GM19397 (cell line): ENCODE results near the gene ATP9A.
"Not testable (repeated sequence)": the region's sequence is repeated elsewhere in the genome, so short reads cannot be mapped to it uniquely, and the experiment has no call there.

ENCODE experiments used
- ATAC-seq: cut with Tn5 transposase; IDR thresholded peaks from one replicate; pipeline ENCODE4 v1.9.1; 2021; ENCODE audit warnings: mild to moderate bottlenecking, moderate library complexity; ENCODE audit not compliant: unreplicated experiment

The ATP9A gene

DNA sequence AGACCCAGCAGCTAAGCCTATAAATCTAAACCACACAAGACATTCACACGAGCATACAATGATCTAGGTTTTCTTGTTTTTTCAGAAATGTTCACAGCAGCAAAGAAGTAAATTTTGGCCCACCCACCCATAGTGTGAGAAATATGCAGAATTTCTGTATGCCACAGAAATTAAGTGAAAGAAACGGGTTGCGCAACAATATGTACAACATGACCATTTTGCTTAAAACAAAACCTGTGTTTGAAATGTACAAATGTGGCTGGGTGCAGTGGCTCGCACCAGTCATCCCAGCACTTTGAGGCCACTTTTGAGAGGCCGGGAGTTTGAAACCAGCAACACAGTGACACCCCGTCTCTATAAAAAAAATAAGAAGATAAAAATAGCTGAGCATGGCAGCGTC lies 24.8 kb upstream of the ATP9A start:
- ATAC-seq, result no peak

DNA sequence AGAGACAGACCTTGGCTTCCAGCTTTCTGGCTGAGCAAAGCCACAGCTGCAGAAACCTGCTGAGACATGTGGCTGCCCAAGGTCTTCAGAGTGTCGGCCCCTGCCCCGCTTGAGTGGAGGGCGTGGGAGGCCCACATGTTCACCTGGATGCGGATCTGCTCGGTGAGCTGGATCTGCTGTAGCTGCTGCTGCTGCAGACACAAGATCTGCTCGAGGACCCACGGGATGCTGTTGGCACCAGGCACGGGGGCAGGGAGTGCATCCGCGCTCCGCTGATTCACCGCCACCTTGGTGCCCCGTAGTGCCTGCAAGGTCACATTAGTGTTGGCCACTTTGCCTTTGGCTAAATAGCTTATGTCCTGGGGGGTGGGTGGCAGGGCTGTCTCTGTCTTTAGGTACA lies 23.4 kb upstream of the ATP9A start:
- no peak for ATAC-seq

DNA sequence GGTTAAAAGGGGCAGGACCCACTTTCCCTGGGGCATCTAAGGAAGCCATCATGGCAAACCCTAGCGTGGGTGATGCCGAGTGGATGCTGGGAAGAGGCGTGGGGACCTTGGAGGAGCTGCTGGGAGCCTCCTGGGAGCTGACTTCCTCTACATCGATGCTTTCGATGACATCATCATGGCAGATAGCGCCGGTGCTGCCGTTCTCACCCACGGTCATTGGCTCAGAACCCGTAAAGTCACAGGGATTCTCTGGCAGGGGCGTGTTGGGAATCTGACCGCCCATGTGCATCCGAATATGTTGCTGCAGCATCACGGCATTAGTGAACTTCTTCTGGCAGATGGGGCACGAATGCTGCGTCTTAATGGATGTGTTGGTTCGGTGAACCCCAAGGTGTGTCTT lies 22.1 kb upstream of the ATP9A start:
- no peak for ATAC-seq

DNA sequence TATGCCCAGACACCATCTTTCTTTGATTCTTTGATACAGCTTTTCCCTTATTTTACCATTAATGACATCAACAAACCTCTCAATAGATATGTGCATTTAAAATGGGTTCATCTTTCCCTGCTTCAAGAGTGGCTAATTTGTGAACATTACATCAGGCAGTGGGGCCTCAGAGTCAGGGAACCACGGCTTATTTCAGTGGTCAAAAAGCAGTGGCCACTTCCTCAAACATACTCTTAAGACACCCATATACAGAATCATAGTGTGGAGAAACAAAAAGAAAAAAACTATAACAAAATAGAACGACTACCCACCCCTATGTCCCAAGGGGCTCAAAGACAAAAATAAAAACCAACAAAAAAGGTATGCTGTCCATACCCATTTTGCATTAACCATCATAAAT lies 21.2 kb upstream of the ATP9A start:
- no peak for ATAC-seq

DNA sequence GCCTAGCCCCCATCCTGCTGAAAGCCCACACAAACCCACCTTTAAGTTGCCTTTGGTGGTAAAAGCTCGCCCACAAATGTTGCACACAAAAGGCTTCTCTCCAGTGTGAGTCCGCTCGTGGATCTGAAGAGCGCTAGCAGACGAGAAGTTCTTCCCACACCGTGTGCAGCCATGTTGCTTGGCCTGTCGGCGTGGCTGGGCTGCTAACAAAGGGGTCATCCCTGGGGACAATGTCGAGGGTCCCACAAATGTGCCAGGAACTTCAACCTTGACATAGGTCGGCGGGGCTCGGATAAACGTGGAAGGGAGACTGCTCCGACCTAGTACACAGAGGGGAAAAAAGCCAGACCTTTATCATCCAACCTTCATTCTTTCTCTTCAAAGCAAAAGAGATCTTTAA lies 20.6 kb upstream of the ATP9A start:
- no peak for ATAC-seq

DNA sequence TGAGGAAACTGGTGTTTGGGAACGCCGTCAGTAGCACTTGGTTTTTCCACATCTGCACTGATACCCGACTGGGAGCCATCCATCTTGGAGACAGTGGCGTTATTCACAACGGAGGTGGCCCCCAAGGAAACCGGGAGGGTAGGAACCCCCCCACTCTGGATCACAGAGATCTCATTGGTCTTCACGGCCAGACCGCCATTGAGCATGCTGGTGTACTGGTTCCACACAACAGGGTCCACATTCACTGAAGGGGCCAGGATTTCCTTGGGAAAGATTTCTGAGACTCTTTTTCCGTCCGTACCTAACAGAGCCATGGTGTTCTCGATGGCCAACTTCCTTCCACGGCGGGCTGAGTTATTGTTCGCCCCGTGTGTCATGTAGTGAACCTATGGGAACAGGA lies 16.1 kb upstream of the ATP9A start:
- no peak for ATAC-seq

DNA sequence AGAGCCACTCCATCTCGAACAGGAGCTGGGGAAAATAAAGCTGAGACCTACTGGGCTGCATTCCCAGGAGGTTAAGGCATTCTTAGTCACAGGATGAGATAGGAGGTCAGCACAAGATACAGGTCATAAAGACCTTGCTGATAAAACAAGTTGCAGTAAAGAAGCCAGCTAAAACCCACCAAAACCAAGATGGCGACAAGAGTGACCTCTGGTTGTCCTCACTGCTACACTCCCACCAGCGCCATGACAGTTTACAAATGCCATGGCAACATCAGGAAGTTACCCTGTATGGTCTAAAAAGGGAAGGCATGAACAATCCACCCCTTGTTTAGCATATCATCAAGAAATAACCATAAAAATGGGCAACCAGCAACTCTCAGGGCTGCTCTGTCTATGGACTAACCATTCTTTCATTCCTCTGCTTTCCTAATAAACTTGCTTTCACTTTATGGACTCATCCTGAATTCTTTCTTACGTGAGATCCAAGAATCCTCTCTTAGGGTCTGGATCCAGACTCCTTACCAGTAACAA lies 10.1 kb upstream of the ATP9A start:
- not testable (repeated sequence) for ATAC-seq

DNA sequence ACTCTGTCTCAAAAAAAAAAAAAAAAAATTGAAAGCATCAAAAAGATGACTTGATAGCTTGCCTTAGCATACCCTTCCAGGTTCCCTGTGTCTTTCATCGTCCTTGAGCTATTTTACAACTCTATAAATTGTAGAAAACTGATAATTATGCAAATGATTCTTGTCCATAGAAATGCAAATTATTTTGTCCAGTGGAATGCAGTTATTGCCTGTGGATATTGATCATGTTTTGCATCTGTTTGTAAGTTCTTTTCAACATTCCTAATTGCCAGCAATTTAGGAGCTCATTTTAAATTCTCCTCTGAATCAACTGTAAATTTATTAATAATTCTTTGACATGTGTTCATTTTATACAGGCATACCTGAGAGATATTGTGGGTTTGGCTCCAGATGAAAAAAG lies 7.1 kb upstream of the ATP9A start:
- ATAC-seq, result no peak

DNA sequence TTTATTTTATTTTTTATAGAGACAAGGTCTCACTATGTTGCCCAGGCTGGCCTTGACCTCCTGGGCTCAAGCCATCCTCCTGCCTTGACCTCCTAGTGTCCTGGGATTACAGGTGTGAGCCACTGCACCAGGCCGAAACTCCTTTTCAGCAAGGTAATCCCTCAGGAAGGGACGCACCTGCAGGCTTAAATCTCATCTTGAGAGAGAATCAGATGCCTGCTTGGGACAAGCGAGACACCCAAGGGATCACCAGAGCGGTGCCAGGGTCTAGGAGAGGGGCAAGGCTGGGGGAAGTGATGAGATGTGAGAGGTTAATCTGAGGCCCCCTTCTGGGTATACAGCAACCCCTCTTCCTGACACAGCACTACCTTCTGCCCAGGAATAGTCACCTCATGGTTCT lies 4.0 kb upstream of the ATP9A start:
- no peak for ATAC-seq

DNA sequence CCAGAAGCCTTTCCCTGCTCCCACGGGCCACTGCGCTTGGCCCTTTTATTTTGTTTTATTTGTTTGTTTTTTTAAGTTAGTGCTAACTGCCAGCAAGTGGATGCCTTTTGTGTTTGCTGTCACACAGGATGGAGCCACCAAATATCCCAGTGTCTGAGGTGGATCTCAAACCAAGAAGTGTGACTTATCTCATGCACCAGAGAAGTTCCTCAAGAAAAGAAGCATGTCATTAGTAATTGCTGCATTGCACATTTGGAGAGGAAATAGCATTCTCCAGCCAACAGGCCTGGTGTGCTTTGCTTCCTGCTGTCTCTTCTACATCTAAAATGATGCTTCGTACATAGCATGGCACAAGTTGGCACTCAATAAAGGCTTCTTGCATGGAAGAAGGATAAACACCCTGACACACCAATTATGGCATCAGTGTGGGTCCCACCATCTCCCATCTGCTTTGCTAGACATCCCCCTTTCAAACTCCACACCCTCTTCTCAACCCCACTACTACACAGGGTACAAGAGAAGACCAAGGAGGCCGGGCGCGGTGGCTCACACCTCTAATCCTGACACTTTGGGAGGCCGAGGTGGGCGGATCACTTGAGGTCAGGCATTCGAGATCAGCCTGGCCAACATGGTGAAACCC lies 1.9 kb upstream of the ATP9A start:
- ATAC-seq, result no peak

DNA sequence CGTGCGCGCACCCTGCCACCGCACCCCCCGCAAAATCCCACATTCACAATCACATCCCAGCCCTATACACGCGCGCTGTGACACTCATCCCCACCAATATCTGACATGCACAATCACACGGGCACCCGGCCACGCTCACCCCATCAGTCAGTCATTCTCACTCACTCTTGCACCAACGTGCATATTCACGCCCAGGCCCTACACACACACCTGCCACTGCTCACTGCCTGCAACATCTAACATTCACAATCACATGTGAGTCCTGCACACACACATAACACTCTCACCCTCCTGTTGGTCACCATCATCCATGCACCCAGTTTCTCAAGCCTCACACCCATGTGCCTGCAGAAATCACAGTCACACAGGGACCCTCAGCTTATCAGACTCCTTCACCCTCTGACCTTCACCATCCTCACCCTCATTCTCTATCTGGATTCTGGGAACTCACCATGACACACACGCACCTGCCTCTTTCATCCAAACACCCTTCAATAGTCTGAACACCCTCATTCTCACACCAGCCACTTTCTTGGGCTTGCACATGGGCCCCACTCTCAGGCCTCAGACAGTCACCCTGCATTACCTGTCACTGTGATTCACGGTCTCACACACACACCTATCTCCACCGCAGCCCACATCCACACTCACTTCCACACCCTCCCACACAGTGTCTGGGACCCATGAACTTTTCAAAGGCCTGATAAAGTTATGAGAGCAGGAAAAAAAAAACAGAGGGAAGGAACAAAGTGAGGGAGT lies 748 bp upstream of the ATP9A start:
- no peak for ATAC-seq

DNA sequence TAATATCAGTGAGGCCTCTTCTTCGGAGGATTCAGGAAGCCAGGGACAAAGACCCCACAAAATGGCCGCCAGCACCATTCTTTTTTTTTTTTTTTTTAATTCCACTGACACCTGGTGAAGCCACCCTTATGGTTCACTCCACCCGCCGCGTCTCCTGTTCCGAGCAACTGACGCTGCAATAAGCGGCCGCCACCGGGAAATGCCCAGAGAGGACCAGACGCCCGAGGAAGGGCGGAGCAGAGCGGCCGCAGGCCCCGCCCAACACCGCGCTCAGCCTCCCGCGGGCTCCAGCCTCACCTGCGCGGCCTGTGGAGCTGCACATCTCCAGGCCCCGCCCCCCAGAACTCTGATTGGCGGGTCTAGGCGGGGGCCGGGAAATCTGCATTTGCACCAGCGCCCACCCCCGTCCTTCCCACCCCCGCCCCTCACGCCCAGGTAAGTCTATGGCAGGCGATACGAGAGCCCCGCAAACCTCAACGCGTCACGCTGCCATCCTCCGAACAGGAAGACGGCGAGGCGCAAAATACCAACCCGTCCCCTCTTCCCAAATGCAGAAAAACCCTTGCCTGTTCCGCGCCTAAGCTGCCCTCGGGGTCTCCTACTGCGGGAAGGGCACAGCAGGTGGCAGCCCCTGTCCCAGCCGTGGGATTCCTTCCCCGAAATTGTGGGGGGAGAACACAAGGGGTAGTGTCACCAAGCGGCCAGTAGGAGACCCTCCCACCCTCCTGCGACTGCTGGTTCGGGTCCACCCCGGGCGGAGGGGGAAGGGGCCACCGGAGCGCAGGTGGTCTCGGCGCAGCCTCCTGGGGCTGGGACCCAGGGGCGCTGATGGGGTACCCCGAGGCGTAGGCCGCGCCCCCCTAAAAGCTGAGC lies 960 bp downstream of the ATP9A start:
- ATAC-seq, result no peak

DNA sequence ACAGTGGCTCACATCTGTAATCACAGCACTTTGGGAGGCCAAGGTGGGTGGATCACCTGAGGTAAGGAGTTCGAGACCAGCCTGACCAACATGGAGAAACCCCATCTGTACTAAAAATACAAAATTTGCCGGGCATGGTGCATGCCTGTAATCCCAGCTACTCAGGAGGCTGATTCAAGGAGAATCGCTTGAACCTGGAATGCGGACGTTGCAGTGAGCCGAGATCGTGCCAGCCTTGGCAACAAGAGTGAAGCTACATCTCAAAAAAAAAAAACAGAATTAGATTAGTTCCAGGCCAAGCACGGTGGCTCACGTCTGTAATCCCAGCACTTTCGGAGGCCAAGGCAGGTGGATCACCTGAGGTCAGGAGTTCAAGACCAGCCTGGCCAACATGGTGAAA lies 2.8 kb downstream of the ATP9A start:
- not testable (repeated sequence) for ATAC-seq

DNA sequence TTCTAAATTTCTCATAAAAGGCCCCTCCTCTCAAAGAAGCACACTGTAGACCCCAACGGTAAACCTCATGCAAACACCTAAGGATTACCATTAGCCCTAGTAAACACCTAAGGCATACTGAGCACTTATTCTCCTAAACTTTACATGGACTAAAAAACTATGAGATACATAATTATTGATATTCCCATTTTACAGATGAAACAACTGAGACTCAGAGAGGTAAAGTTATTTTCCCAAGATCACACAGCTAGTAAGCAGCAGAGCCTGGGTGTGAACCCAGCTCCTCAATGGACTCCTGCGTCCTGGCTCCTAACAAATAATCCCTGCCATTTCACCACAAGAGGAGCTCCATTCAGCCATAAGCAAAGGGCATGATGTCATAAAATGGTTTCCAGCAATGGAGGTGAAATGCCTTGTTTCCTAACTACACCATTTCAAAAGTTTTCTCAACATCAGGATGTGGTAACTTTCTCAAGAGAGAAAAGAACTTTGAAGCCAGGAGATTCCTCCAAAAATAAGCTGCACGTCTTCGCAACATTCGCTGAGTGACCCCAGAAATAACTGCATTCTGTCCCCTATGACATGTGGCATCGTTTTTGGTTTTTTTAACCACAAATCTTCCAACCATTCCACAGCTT lies 4.1 kb downstream of the ATP9A start:
- ATAC-seq, result no peak

DNA sequence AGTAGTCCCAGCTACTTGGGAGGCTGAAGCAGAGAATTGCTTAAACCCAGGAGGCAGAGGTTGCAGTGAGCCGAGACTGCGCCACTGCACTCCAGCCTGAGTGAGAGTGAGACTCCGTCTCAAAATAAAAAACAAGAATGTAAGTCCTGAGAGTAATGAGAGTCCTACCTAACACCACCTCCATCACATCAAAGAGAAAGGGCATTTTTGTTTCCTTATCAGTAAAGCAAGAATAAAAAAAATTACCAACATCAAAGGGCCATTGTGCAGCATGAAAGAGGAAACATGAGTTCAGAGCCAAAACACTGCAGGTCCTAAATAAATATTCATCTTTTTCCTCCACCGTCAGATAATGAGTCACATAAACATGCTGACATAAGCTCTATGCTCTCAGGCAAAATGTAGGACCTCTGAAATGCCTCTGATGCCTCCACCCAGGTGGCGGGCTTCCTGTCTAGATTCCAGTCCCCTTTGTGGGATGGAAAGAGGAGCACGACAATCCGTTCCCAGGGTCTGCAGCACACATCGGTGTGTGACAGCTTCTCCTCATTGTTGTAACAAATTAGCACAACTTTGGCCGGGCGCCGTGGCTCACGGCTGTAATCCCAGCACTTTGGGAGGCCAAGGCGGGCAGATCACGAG lies 7.2 kb downstream of the ATP9A start:
- ATAC-seq, result no peak

DNA sequence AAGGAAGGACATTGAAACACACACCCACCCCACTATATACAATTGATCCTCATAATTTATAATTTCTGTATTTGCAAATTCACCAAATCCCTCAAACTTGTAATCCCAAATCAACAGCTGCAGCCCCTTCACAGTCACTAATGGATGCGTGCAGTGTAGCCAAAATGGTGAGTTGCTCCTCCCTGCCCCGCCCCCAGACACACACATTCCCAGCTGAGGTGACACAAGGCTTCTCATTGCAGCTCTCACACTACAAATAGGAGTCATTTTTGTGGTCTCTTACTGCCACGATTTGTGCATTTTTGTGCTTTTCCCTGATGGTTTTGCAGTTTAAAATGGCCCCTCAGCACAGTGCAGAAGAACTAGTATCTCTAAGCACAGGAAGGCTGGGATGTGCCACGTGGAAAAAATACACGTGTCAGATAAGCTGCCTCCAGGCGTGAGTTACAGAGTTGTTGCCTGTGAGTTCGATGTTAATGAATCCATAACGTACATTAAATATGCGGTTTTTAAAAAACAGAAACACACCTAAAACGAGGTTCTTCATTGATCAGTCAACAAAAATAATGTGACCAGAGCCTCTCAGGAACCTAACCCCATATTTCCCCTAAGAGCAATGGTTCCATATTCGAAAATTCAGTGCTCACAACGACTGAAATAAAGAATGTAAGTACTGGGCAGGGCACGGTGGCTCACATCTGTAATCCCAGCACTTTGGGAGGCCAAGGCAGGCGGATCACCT lies 8.2 kb downstream of the ATP9A start:
- no peak for ATAC-seq

DNA sequence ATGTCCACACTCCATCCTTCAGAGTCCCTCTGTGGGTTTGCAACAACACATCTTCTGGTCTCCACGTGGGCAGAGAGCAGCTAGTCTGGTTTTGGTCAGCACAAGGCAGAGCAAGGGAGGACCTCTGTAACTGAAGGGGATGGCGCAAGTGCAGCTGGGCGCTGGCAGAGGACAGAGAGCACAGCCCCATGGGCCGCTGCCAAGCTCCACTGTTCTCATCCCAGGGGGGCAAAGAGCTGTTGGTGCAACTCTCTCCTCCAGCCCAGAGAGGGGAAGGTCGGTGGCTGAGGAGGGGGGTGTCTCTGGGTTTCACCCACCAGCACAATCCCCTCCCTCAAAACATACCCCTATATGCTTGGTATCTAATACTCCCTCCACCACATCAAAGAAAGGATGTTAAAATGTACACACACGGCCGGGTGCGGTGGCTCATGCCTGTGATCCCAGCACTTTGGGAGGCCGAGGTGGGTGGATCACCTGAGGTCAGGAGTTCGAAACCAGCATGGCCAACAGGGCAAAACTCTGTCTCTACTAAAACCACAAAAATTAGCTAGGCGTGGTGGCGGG lies 9.1 kb downstream of the ATP9A start:
- ATAC-seq, result no peak

DNA sequence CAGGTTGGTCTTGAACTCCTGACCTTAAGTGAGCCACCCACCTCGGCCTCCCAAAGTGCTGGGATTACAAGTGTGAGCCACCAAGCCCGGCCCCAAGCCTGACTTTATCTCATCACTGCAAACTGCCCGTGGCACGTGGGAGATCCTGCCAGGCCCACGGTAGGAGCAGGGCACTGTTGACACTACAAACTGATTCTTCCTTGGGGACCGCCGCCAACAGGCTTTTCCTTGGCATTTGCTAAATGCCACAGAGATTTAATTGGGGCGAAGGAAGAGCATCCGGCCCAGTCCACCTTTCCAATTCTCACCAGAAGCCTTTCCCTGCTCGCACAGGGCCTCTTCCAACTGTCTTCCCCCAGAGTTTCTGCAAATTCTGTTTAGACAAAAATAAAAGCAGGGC lies 11.0 kb downstream of the ATP9A start:
- no peak for ATAC-seq

DNA sequence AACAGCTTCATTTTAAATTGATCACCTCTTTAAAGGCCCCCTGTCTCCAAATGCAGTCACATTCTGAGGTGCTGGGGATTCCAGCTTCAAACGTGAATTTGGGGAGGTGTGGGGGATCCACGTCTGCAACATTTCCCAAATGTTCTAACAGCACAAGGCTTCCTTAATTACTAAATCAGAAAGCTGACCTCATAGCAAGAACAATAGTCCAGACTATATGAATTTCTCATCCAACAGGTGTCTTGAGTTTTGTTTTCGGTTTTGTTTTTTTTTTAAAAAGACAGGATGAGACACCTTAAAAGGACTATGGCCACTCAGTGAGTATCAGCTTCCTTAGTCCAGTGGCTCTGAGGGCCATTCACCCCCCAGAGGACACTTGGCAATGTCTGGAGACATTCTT lies 11.5 kb downstream of the ATP9A start:
- ATAC-seq, result no peak

DNA sequence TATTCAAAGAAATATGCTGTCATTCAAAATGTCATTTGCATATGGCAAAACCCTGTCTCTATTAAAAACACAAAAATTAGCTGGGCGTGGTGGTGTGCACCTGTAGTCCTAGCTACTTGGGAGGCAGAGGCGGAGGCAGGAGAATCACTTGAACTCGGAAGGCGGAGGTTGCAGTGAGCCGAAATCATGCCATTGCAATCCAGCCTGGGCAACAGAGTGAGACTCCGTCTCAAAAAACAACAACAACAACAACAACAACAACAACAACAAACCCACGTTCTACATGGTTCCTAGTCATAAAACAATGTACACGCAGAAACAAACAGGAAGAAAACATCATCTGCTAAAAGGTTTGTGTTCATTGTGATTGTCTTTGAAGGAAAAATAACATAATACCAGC lies 15.0 kb downstream of the ATP9A start:
- ATAC-seq, result not testable (repeated sequence)
